Measurements from ENCODE around the gene SLC25A27. TPM values are rescaled to one million over a fixed set of nuclear protein-coding genes. Genes with fewer than 3 reads are reported as not detected.

SLC25A27 gene
- total RNA-seq, 4 donors from 2014 or later, result 13.3 to 26.2 (median 21.3) TPM

GRCh38 chr6:46690141-46690755 lies 37.5 kb downstream of the SLC25A27 start:
- no peaks in the 10 kb centered on the region for H3K27me3 ChIP-seq
- intact Hi-C loops (cut with DNase I), result no loop called here

GRCh38 chr6:46690911-46691451 lies 38.2 kb downstream of the SLC25A27 start:
- intact Hi-C loops (cut with DNase I), result no loop called here
- Histone ChIP-seq H3K4me1 (no peaks in the 10 kb centered on the region), H3K36me3 (no peaks in the 10 kb centered on the region), H3K4me3 (no peak overlapping the region), H3K27ac (replicated peaks in 1 of 4) (no peak overlapping the region), H3K9me3 (no peaks in the 10 kb centered on the region), H3K27me3 (no peaks in the 10 kb centered on the region)
- whole genome bisulfite sequencing, result 81% methylated on average over 1 of the region's 1 CpG
- DNase-seq (ENCODE audit: extremely low spot score), result no peak
- TF ChIP-seq CTCF (IDR thresholded peaks at IDR 0.05) (no peak), POLR2A (IDR thresholded peaks at IDR 0.05; ENCODE audit: low read depth) (no peak), EP300 (IDR thresholded peaks at IDR 0.05) (no peak), POLR2AphosphoS5 (IDR thresholded peaks at IDR 0.05) (no peak)

More at GRCh38 chr6:46690141-46690755, 37.5 kb downstream of the SLC25A27 start:
- no peak for TF ChIP-seq EP300 (IDR thresholded peaks at IDR 0.05)
- no peak for TF ChIP-seq POLR2A (IDR thresholded peaks at IDR 0.05; ENCODE audit: low read depth)
- TF ChIP-seq CTCF (IDR thresholded peaks at IDR 0.05), result no peak
- TF ChIP-seq POLR2AphosphoS5 (IDR thresholded peaks at IDR 0.05), result no peak
- no peak for DNase-seq (ENCODE audit: extremely low spot score)
- WGBS, result 74% methylated on average over 2 of the region's 2 CpGs
- Histone ChIP-seq H3K4me1 (no peaks in the 10 kb centered on the region), H3K4me3 (no peak overlapping the region), H3K36me3 (no peaks in the 10 kb centered on the region), H3K27ac (replicated peaks in 1 of 4) (no peak overlapping the region), H3K9me3 (no peaks in the 10 kb centered on the region)

- H3K27ac ChIP-seq (replicated peaks in 1 of 4), result no peak overlapping the region
- no peak for TF ChIP-seq EP300 (IDR thresholded peaks at IDR 0.05)
- TF ChIP-seq POLR2A (IDR thresholded peaks at IDR 0.05; ENCODE audit: low read depth), result no peak
- TF ChIP-seq CTCF (IDR thresholded peaks at IDR 0.05), result no peak
- TF ChIP-seq POLR2AphosphoS5 (IDR thresholded peaks at IDR 0.05), result no peak
- WGBS, result 68% methylated on average over 1 of the region's 1 CpG
- H3K9me3 ChIP-seq, result no peaks in the 10 kb centered on the region
- H3K4me3 ChIP-seq, result no peak overlapping the region
- no peaks in the 10 kb centered on the region for H3K27me3 ChIP-seq
- intact Hi-C loops (cut with DNase I), result no loop called here
- H3K4me1 ChIP-seq, result no peaks in the 10 kb centered on the region
- no peaks in the 10 kb centered on the region for H3K36me3 ChIP-seq
- DNase-seq (ENCODE audit: extremely low spot score), result no peak
Observed at GRCh38 chr6:46699970-46700369, 47.2 kb downstream of the SLC25A27 start.

DNA sequence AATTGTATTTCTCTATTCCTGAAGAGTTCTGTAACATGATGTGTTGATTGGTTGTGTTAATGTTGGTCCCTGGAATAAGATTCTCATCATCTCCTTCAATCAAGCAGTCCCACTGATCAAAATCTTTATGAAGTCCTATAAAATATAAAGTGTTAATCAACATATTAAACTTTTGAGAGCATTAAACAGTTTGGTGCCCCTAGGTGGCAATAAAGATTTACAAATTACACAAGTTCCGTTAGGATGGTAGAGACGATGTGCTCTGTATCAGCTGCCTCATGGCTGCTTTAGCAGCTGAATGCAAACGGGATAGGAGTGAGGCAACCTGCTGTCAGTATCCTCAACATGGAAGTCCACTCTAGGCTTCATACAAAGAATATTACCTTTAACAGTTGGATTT lies 51.8 kb downstream of the SLC25A27 start:
- H3K9me3 ChIP-seq, result no peaks in the 10 kb centered on the region
- intact Hi-C loops (cut with DNase I), result no loop called here
- H3K27ac ChIP-seq (replicated peaks in 1 of 4), result no peak overlapping the region
- TF ChIP-seq POLR2AphosphoS5 (IDR thresholded peaks at IDR 0.05), result no peak
- TF ChIP-seq CTCF (IDR thresholded peaks at IDR 0.05), result no peak
- no peak for TF ChIP-seq POLR2A (IDR thresholded peaks at IDR 0.05; ENCODE audit: low read depth)
- no peak for TF ChIP-seq EP300 (IDR thresholded peaks at IDR 0.05)
- no peak overlapping the region for H3K4me3 ChIP-seq
- no peaks in the 10 kb centered on the region for H3K27me3 ChIP-seq
- H3K36me3 ChIP-seq, result no peaks in the 10 kb centered on the region
- 5% methylated on average over 3 of the region's 3 CpGs for WGBS
- H3K4me1 ChIP-seq, result no peaks in the 10 kb centered on the region
- no peak for DNase-seq (ENCODE audit: extremely low spot score)

- DNase-seq (ENCODE audit: extremely low spot score), result no peak
- intact Hi-C loops (cut with DNase I), result no loop called here
- no peaks in the 10 kb centered on the region for H3K27me3 ChIP-seq
- H3K27ac ChIP-seq (replicated peaks in 1 of 4), result no peak overlapping the region
- 76% methylated on average over 2 of the region's 2 CpGs for WGBS
- no peaks in the 10 kb centered on the region for H3K4me1 ChIP-seq
- H3K4me3 ChIP-seq, result no peak overlapping the region
- H3K36me3 ChIP-seq, result no peaks in the 10 kb centered on the region
- no peak for TF ChIP-seq POLR2AphosphoS5 (IDR thresholded peaks at IDR 0.05)
- TF ChIP-seq EP300 (IDR thresholded peaks at IDR 0.05), result no peak
- TF ChIP-seq POLR2A (IDR thresholded peaks at IDR 0.05; ENCODE audit: low read depth), result no peak
- no peak for TF ChIP-seq CTCF (IDR thresholded peaks at IDR 0.05)
- H3K9me3 ChIP-seq, result no peaks in the 10 kb centered on the region
Observed at GRCh38 chr6:46706464-46706863, 53.7 kb downstream of the SLC25A27 start.
